Measurements from ENCODE around the gene TRIM36. TPM values are rescaled to one million over a fixed set of nuclear protein-coding genes. Genes with fewer than 3 reads are reported as not detected.

TRIM36 gene
- total RNA-seq, 1 experiment from 2014 or later = 0.15 TPM

GRCh38 chr5:115165790-115166189 is 3.9 kb downstream of the TRIM36 start:
- no peak overlapping the region for H3K4me2 ChIP-seq (ENCODE audit: low read length)
- H3K27me3 ChIP-seq (ENCODE audit: low read length) = peaks cover 36% of the 10 kb centered on the region
- no TSS peak for BruUV-seq (replicated peaks)
- TF ChIP-seq CTCF (conservative IDR thresholded peaks at IDR 0.05; ENCODE audit: low read depth, low read length) (no peak), EZH2phosphoT487 (IDR thresholded peaks at IDR 0.05; ENCODE audit: borderline replicate concordance, low read length) (no peak), EZH2 (IDR thresholded peaks at IDR 0.05; ENCODE audit: low read length, unreplicated experiment) (no peak)
- DNase-seq = no peak
- no peaks in the 10 kb centered on the region for H3F3A ChIP-seq (ENCODE audit: low read length, unreplicated experiment)
- no peaks in the 10 kb centered on the region for H3K9me3 ChIP-seq (ENCODE audit: low read length)
- H3K9me2 ChIP-seq (replicated peaks; ENCODE audit: low read length) = no peaks in the 10 kb centered on the region
- no peak overlapping the region for H2AFZ ChIP-seq (ENCODE audit: low read length)
- intact Hi-C loops (cut with micrococcal nuclease) = no loop called here
- H3K27ac ChIP-seq (ENCODE audit: low read length) = no peak overlapping the region
- no peaks in the 10 kb centered on the region for H3K79me2 ChIP-seq (ENCODE audit: low read length)
- CTCF ChIA-PET = no interaction called here
- H3K4me1 ChIP-seq (ENCODE audit: insufficient read depth, low read length) = peaks cover 7% of the 10 kb centered on the region
- no peaks in the 10 kb centered on the region for H3K36me3 ChIP-seq (ENCODE audit: low read depth, low read length)
- POLR2A ChIA-PET (ENCODE audit: unreplicated experiment) = no interaction called here
- no peak overlapping the region for H3K4me3 ChIP-seq (ENCODE audit: low read length)
- no peak overlapping the region for H3K9ac ChIP-seq (ENCODE audit: low read length)
- no peaks in the 10 kb centered on the region for H4K20me1 ChIP-seq (ENCODE audit: low read length)
- no peak for ATAC-seq

- no peak overlapping the region for H3K4me2 ChIP-seq (ENCODE audit: low read length)
- H3K9me3 ChIP-seq (ENCODE audit: low read length) = no peaks in the 10 kb centered on the region
- BruUV-seq (replicated peaks) = no TSS peak
- no peaks in the 10 kb centered on the region for H3F3A ChIP-seq (ENCODE audit: low read length, unreplicated experiment)
- no peaks in the 10 kb centered on the region for H4K20me1 ChIP-seq (ENCODE audit: low read length)
- H3K27me3 ChIP-seq (ENCODE audit: low read length) = peaks cover 35% of the 10 kb centered on the region
- ATAC-seq (no peak), DNase-seq (no peak)
- no peaks in the 10 kb centered on the region for H3K9me2 ChIP-seq (replicated peaks; ENCODE audit: low read length)
- H3K4me3 ChIP-seq (ENCODE audit: low read length) = no peak overlapping the region
- no peak overlapping the region for H3K27ac ChIP-seq (ENCODE audit: low read length)
- intact Hi-C loops (cut with micrococcal nuclease) = no loop called here
- no peaks in the 10 kb centered on the region for H3K36me3 ChIP-seq (ENCODE audit: low read depth, low read length)
- no peak overlapping the region for H2AFZ ChIP-seq (ENCODE audit: low read length)
- POLR2A ChIA-PET (ENCODE audit: unreplicated experiment) = no interaction called here
- H3K79me2 ChIP-seq (ENCODE audit: low read length) = no peaks in the 10 kb centered on the region
- H3K4me1 ChIP-seq (ENCODE audit: insufficient read depth, low read length) = no peaks in the 10 kb centered on the region
- TF ChIP-seq EZH2 (IDR thresholded peaks at IDR 0.05; ENCODE audit: low read length, unreplicated experiment) (no peak), CTCF (conservative IDR thresholded peaks at IDR 0.05; ENCODE audit: low read depth, low read length) (no peak), EZH2phosphoT487 (IDR thresholded peaks at IDR 0.05; ENCODE audit: borderline replicate concordance, low read length) (no peak)
- CTCF ChIA-PET = no interaction called here
- H3K9ac ChIP-seq (ENCODE audit: low read length) = no peak overlapping the region
Observed at GRCh38 chr5:115160975-115161475, 8.7 kb downstream of the TRIM36 start.

- no peak overlapping the region for H3K4me2 ChIP-seq (ENCODE audit: low read length)
- ATAC-seq (no peak), DNase-seq (no peak)
- H3F3A ChIP-seq (ENCODE audit: low read length, unreplicated experiment) = no peaks in the 10 kb centered on the region
- H3K36me3 ChIP-seq (ENCODE audit: low read depth, low read length) = no peaks in the 10 kb centered on the region
- no TSS peak for BruUV-seq (replicated peaks)
- no peaks in the 10 kb centered on the region for H3K27me3 ChIP-seq (ENCODE audit: low read length)
- no peaks in the 10 kb centered on the region for H3K79me2 ChIP-seq (ENCODE audit: low read length)
- H3K27ac ChIP-seq (ENCODE audit: low read length) = no peak overlapping the region
- no peaks in the 10 kb centered on the region for H4K20me1 ChIP-seq (ENCODE audit: low read length)
- no peak overlapping the region for H2AFZ ChIP-seq (ENCODE audit: low read length)
- no peaks in the 10 kb centered on the region for H3K9me3 ChIP-seq (ENCODE audit: low read length)
- no peak overlapping the region for H3K4me3 ChIP-seq (ENCODE audit: low read length)
- no peaks in the 10 kb centered on the region for H3K9me2 ChIP-seq (replicated peaks; ENCODE audit: low read length)
- no peak for TF ChIP-seq EZH2phosphoT487 (IDR thresholded peaks at IDR 0.05; ENCODE audit: borderline replicate concordance, low read length)
- no peak for TF ChIP-seq EZH2 (IDR thresholded peaks at IDR 0.05; ENCODE audit: low read length, unreplicated experiment)
- no peak for TF ChIP-seq CTCF (conservative IDR thresholded peaks at IDR 0.05; ENCODE audit: low read depth, low read length)
- ChIA-PET CTCF (no interaction called here), POLR2A (ENCODE audit: unreplicated experiment) (no interaction called here)
- no peaks in the 10 kb centered on the region for H3K4me1 ChIP-seq (ENCODE audit: insufficient read depth, low read length)
- intact Hi-C loops (cut with micrococcal nuclease) = no loop called here
- no peak overlapping the region for H3K9ac ChIP-seq (ENCODE audit: low read length)
Observed at GRCh38 chr5:115151208-115151805, 18.4 kb downstream of the TRIM36 start.

Measured in PC-3 (cell line).